OCI-LY3 (cell line): Measurements from ENCODE around the gene JPH3.

Experiments used
- EZH2phosphoT487 ChIP-seq: fragments of 200-600 bp; shearing (Covaris generic); IDR thresholded peaks from 2 replicates; pipeline ENCODE4 v1.6.1; 2018; ENCODE audit warnings: antibody characterized with exemption, mixed run types, low read depth
- TF ChIP-seq, protein P1 (sequence below): fragments of 200-600, 300-600 bp; sonication (generic); IDR thresholded peaks from 2 replicates; pipeline ENCODE4 v1.5.1; 2014; ENCODE audit warnings: antibody characterized with exemption, low read length, low read depth

- TF ChIP-seq, protein P1, sequence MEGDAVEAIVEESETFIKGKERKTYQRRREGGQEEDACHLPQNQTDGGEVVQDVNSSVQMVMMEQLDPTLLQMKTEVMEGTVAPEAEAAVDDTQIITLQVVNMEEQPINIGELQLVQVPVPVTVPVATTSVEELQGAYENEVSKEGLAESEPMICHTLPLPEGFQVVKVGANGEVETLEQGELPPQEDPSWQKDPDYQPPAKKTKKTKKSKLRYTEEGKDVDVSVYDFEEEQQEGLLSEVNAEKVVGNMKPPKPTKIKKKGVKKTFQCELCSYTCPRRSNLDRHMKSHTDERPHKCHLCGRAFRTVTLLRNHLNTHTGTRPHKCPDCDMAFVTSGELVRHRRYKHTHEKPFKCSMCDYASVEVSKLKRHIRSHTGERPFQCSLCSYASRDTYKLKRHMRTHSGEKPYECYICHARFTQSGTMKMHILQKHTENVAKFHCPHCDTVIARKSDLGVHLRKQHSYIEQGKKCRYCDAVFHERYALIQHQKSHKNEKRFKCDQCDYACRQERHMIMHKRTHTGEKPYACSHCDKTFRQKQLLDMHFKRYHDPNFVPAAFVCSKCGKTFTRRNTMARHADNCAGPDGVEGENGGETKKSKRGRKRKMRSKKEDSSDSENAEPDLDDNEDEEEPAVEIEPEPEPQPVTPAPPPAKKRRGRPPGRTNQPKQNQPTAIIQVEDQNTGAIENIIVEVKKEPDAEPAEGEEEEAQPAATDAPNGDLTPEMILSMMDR = no peak
- no peak for TF ChIP-seq EZH2phosphoT487
These were observed 138.1 kb downstream of the JPH3 start for GRCh38 chr16:87740441-87740840.
